Activated T-cell treated with anti-CD3 and anti-CD28 coated beads for 48 hours (primary cell): Measurements from ENCODE around the gene ANKRD29.
"Not testable (repeated sequence)": the region's sequence is repeated elsewhere in the genome, so short reads cannot be mapped to it uniquely, and the experiment has no call there.

Experiments used
- DNase-seq: peaks from one replicate; pipeline ENCODE4 v3.0.0-alpha.2; 2020; ENCODE audit warnings: low read depth

The ANKRD29 gene

GRCh38 chr18:23614891-23615290 lies 47.8 kb downstream of the ANKRD29 start:
- DNase-seq = no peak

GRCh38 chr18:23614413-23614812 lies 48.3 kb downstream of the ANKRD29 start:
- no peak for DNase-seq

GRCh38 chr18:23613091-23613475 lies 49.6 kb downstream of the ANKRD29 start:
- DNase-seq = not testable (repeated sequence)

GRCh38 chr18:23612434-23613090 lies 50.1 kb downstream of the ANKRD29 start:
- no peak for DNase-seq

- DNase-seq = no peak
These were observed 53.2 kb downstream of the ANKRD29 start for GRCh38 chr18:23609390-23610023.

GRCh38 chr18:23608211-23608610 lies 54.5 kb downstream of the ANKRD29 start:
- DNase-seq = no peak

- DNase-seq = no peak
These were observed 56.8 kb downstream of the ANKRD29 start for GRCh38 chr18:23605941-23606340.

- no peak for DNase-seq
These were observed 62.9 kb downstream of the ANKRD29 start for GRCh38 chr18:23599809-23600208.

- no peak for DNase-seq
These were observed 66.5 kb downstream of the ANKRD29 start for GRCh38 chr18:23596183-23596582.

GRCh38 chr18:23595591-23595990 lies 67.1 kb downstream of the ANKRD29 start:
- DNase-seq = no peak

- no peak for DNase-seq
These were observed 69.0 kb downstream of the ANKRD29 start for GRCh38 chr18:23593720-23594119.

- DNase-seq = no peak
These were observed 69.8 kb downstream of the ANKRD29 start for GRCh38 chr18:23592911-23593310.

- no peak for DNase-seq
These were observed 71.7 kb downstream of the ANKRD29 start for GRCh38 chr18:23591011-23591410.

- no peak for DNase-seq
These were observed 73.7 kb downstream of the ANKRD29 start for GRCh38 chr18:23588836-23589560.

- DNase-seq = no peak
These were observed 75.5 kb downstream of the ANKRD29 start for GRCh38 chr18:23587220-23587642.

- peak; percentile 91 for DNase-seq
These were observed 76.2 kb downstream of the ANKRD29 start, which contains the start of gene NPC1 for GRCh38 chr18:23586249-23587196. Gene NPC1 (minus strand): TSS chr18:23586506. CDS start chr18:23586343, 163 bp downstream.

- no peak for DNase-seq
These were observed 76.8 kb downstream of the ANKRD29 start for GRCh38 chr18:23585897-23586248.

- DNase-seq = no peak
These were observed 77.5 kb downstream of the ANKRD29 start for GRCh38 chr18:23585007-23585871.

- no peak for DNase-seq
These were observed 78.4 kb downstream of the ANKRD29 start for GRCh38 chr18:23584019-23584983.
